HepG2 (cell line): ENCODE data around the gene WNT4. TPM values are rescaled to one million over a fixed set of nuclear protein-coding genes. Genes with fewer than 3 reads are reported as not detected.

ENCODE experiments used
- ATAC-seq: fragments of 200-7000 bp; cut with Tn5 transposase; 3 replicates; pipeline ENCODE4 v1.9.1; 2020; ENCODE audit warnings: mild to moderate bottlenecking, moderate library complexity
- BruUV-seq: library from RNA; stranded (reverse); fragments of 400-500 nt; replicated peaks from 2 replicates; lab custom pipeline; 2021; lab: Mats Ljungman, UMichigan
- CTCF ChIA-PET: fragments of 300-600 bp; formaldehyde crosslinking; extraction: SDS; loops from one replicate; lab custom pipeline; 2021; ENCODE audit warnings: low total read pairs, inconsistent platforms, low intra/inter-chr PET ratio; lab: Yijun Ruan, JAX
- POLR2A ChIA-PET: fragments of 350-600 bp; sonication (Branson Sonifier 250); formaldehyde crosslinking; loops from one replicate; lab custom pipeline; 2020; ENCODE audit warnings: antibody characterized with exemption, inconsistent platforms; lab: Yijun Ruan, JAX
- DNase-seq: peaks from one replicate; pipeline ENCODE4 v3.0.0-alpha.2; 2015; ENCODE audit warnings: low spot score
- FAIRE-seq: peaks from 3 replicates; lab custom pipeline; 2011; peaks lifted over from hg19 to GRCh38; lab: Jason Lieb, UNC
- H2AFZ ChIP-seq: one replicate; pipeline ENCODE4 v1.6.1; 2011; ENCODE audit warnings: low read length, inconsistent platforms
- H3K27ac ChIP-seq: fragments of 300-600 bp; 3 replicates; pipeline ENCODE4 v1.8.0; 2011; ENCODE audit warnings: mixed run types, mild to moderate bottlenecking, mixed read lengths, low read length, inconsistent platforms; ENCODE audit not compliant: insufficient read depth; ENCODE audit errors: extremely low read length
- H3K27me3 ChIP-seq, 2 experiments: fragments of 200-600 bp in 1 of 2; 2 replicates in 1 of 2; 3 replicates in 1 of 2; pipeline versions ENCODE4 v1.6.0 to v1.8.0; 2011; ENCODE audit warnings: low read length in 2 of 2, mild to moderate bottlenecking in 2 of 2, moderate library complexity in 2 of 2, inconsistent platforms in 1 of 2; ENCODE audit not compliant: insufficient read depth in 2 of 2, control insufficient read depth in 1 of 2
- H3K36me3 ChIP-seq, 2 experiments: fragments of 200-600 bp in 1 of 2; replicated peaks in 1 of 2; 2 replicates in 1 of 2; 3 replicates in 1 of 2; pipeline versions ENCODE4 v1.5.1 to v1.8.0; 2011; ENCODE audit warnings: low read length in 2 of 2, inconsistent platforms in 1 of 2; ENCODE audit not compliant: insufficient read depth in 2 of 2, control insufficient read depth in 1 of 2
- H3K4me1 ChIP-seq: 2 replicates; pipeline ENCODE4 v1.5.1; 2012; ENCODE audit warnings: low read length, inconsistent platforms; ENCODE audit not compliant: insufficient read depth
- H3K4me2 ChIP-seq: 2 replicates; pipeline ENCODE4 v1.6.0; 2011; ENCODE audit warnings: low read depth, low read length, inconsistent platforms
- H3K4me3 ChIP-seq, 3 experiments: fragments of 200-600 bp in 1 of 3; sonication (generic), shearing (Covaris generic) in 1 of 3; replicated peaks in 1 of 3; 2 replicates each; pipeline ENCODE4 v1.5.1; 2011 to 2016; ENCODE audit warnings: low read length in 3 of 3, inconsistent platforms in 2 of 3, low read depth in 2 of 3, mild to moderate bottlenecking in 2 of 3, control low read depth in 1 of 3, mixed read lengths in 1 of 3; ENCODE audit not compliant: insufficient read depth in 1 of 3
- H3K79me2 ChIP-seq: one replicate; pipeline ENCODE4 v1.6.1; 2011; ENCODE audit warnings: low read length, inconsistent platforms; ENCODE audit not compliant: insufficient read depth
- H3K9ac ChIP-seq: 2 replicates; pipeline ENCODE4 v1.6.0; 2011; ENCODE audit warnings: mild to moderate bottlenecking, low read depth, low read length, inconsistent platforms; ENCODE audit not compliant: insufficient read depth
- H3K9me3 ChIP-seq: 2 replicates; pipeline ENCODE4 v1.5.1; 2012; ENCODE audit warnings: mild to moderate bottlenecking, low read length
- H4K20me1 ChIP-seq: 2 replicates; pipeline ENCODE4 v1.6.0; 2011; ENCODE audit warnings: inconsistent platforms, mild to moderate bottlenecking, low read length, moderate library complexity; ENCODE audit not compliant: insufficient read depth
- SAP130 ChIP-seq: IDR thresholded peaks from 2 replicates; pipeline ENCODE4 v1.6.1; 2016; ENCODE audit warnings: low read depth
- STAG1 ChIP-seq: sonication (generic); formaldehyde crosslinking; IDR thresholded peaks from 2 replicates; pipeline ENCODE4 v1.4.0; 2020; ENCODE audit warnings: missing genetic modification reagents
- ZNF101 ChIP-seq: sonication (generic); formaldehyde crosslinking; IDR thresholded peaks from 2 replicates; pipeline ENCODE4 v1.4.0; 2020; ENCODE audit warnings: mild to moderate bottlenecking, low read depth, missing genetic modification reagents, borderline replicate concordance
- WGBS: methylation state at CpG from one replicate; pipeline ENCODE4 v1.1.6; 2017; ENCODE audit warnings: low lambda C conversion rate; 5-methylcytosine and 5-hydroxymethylcytosine counted together
- in situ Hi-C: cut with HindIII; loops from 2 replicates; pipeline ENCODE4 v1.10.0; 2017; ENCODE audit warnings: low pct_unique_long_range_greater_than_20kb; ENCODE audit not compliant: extremely low pct_ligation_motif_present
- intact Hi-C: fragments of 100-400 bp; cut with micrococcal nuclease; formaldehyde crosslinking; loops from one replicate; pipeline ENCODE4 v1.10.0; 2022; ENCODE audit not compliant: unreplicated experiment
- polyA plus RNA-seq, 8 experiments: library from polyadenylated mRNA; depleted of rRNA in 3 of 8; stranded (reverse) in 7 of 8; unstranded in 1 of 8; fragments of >200 nt; fragmentation: Illumina TruSeq in 4 of 8; extraction: Trizol in 4 of 8; gene quantifications; 2 replicates each; pipeline versions ENCODE4 v1.2.1 to v1.2.3, GENCODE V29; 2011 to 2016; ENCODE audit warnings: low read depth in 4 of 8, missing spikeins in 1 of 8, mixed read lengths in 1 of 8; ENCODE audit not compliant: insufficient read depth in 1 of 8
- total RNA-seq, 5 experiments: library from RNA; depleted of rRNA; stranded (reverse); fragments of >200 nt; fragmentation: Illumina TruSeq; extraction: Trizol; gene quantifications; 2 replicates each; pipeline ENCODE4 v1.2.3, GENCODE V29; 2016; ENCODE audit warnings: low read depth in 1 of 5
- TF ChIP-seq, protein P1 (sequence below): sonication (generic); formaldehyde crosslinking; conservative IDR thresholded peaks from 2 replicates; pipeline ENCODE4 v1.8.0; 2022; ENCODE audit warnings: missing genetic modification reagents
- TF ChIP-seq, protein P2 (sequence below), 2 experiments: fragments of 450-650 bp in 1 of 2; sonication (generic) in 1 of 2; formaldehyde crosslinking in 1 of 2; IDR thresholded peaks; 2 replicates each; pipeline versions ENCODE4 v1.6.1 to v1.8.0; 2016 to 2022; ENCODE audit warnings: antibody characterized with exemption in 1 of 2, mild to moderate bottlenecking in 1 of 2, missing genetic modification reagents in 1 of 2
- TF ChIP-seq, protein P3 (sequence below): sonication (generic); formaldehyde crosslinking; IDR thresholded peaks from 2 replicates; pipeline ENCODE4 v1.4.0; 2020; ENCODE audit warnings: mild to moderate bottlenecking, missing genetic modification reagents
- TF ChIP-seq, protein P4 (sequence below): sonication (generic); formaldehyde crosslinking; IDR thresholded peaks from 2 replicates; pipeline ENCODE4 v1.4.0; 2020; ENCODE audit warnings: mild to moderate bottlenecking, missing genetic modification reagents

WNT4 gene
- total and polyA plus RNA-seq, 2 of the 13 experiments (the other 11 are each of a cell fraction or from before 2014, with no cell fraction given): not detected

DNA sequence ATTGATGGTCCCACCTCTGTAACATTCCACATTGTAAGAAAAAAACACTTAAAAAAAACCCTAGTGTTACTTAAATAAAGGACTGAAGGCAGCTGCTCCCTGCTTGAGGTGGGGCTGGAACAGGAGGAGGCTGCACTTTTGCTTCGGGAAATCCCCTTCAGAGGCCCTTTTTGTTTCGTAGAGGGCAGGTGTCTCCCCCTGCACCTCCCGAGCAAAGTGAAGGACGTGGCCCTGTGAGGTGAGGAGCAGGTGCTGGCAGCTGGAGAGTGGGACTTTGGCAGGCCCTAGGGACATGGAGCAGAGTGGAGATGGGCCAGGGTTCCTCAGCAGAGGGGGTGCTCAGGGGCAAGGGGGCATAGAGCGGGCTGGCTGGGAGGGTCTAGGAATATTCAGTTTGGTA lies 33.4 kb upstream of the WNT4 start:
- Histone ChIP-seq H3K27me3 (peaks cover 3 to 49% of the 10 kb centered on the region in 2 experiments; a peak in 4 of 5 replicates), H3K79me2 (no peaks in the 10 kb centered on the region), H3K9me3 (no peaks in the 10 kb centered on the region), H3K9ac (no peak overlapping the region), H2AFZ (no peak overlapping the region), H3K4me1 (no peaks in the 10 kb centered on the region), H3K4me3 (no peak overlapping the region), H3K4me2 (no peak overlapping the region), H4K20me1 (no peaks in the 10 kb centered on the region), H3K36me3 (no peaks in the 10 kb centered on the region), H3K27ac (no peak overlapping the region)
- DNase-seq (no peak), FAIRE-seq (no peak), ATAC-seq (no peak)
- intact Hi-C loops (no loop called here), in situ Hi-C loops (no loop called here)
- BruUV-seq: no TSS peak
- 0% methylated on average over 5 of the region's 5 CpGs for WGBS
- CTCF ChIA-PET: no interaction called here
- POLR2A ChIA-PET: no interaction called here
- TF ChIP-seq, protein P1, sequence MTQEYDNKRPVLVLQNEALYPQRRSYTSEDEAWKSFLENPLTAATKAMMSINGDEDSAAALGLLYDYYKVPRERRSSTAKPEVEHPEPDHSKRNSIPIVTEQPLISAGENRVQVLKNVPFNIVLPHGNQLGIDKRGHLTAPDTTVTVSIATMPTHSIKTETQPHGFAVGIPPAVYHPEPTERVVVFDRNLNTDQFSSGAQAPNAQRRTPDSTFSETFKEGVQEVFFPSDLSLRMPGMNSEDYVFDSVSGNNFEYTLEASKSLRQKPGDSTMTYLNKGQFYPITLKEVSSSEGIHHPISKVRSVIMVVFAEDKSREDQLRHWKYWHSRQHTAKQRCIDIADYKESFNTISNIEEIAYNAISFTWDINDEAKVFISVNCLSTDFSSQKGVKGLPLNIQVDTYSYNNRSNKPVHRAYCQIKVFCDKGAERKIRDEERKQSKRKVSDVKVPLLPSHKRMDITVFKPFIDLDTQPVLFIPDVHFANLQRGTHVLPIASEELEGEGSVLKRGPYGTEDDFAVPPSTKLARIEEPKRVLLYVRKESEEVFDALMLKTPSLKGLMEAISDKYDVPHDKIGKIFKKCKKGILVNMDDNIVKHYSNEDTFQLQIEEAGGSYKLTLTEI: no peak
- TF ChIP-seq, protein P2, sequence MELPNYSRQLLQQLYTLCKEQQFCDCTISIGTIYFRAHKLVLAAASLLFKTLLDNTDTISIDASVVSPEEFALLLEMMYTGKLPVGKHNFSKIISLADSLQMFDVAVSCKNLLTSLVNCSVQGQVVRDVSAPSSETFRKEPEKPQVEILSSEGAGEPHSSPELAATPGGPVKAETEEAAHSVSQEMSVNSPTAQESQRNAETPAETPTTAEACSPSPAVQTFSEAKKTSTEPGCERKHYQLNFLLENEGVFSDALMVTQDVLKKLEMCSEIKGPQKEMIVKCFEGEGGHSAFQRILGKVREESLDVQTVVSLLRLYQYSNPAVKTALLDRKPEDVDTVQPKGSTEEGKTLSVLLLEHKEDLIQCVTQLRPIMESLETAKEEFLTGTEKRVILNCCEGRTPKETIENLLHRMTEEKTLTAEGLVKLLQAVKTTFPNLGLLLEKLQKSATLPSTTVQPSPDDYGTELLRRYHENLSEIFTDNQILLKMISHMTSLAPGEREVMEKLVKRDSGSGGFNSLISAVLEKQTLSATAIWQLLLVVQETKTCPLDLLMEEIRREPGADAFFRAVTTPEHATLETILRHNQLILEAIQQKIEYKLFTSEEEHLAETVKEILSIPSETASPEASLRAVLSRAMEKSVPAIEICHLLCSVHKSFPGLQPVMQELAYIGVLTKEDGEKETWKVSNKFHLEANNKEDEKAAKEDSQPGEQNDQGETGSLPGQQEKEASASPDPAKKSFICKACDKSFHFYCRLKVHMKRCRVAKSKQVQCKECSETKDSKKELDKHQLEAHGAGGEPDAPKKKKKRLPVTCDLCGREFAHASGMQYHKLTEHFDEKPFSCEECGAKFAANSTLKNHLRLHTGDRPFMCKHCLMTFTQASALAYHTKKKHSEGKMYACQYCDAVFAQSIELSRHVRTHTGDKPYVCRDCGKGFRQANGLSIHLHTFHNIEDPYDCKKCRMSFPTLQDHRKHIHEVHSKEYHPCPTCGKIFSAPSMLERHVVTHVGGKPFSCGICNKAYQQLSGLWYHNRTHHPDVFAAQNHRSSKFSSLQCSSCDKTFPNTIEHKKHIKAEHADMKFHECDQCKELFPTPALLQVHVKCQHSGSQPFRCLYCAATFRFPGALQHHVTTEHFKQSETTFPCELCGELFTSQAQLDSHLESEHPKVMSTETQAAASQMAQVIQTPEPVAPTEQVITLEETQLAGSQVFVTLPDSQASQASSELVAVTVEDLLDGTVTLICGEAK (IDR thresholded peaks at IDR 0.05): no peak
- TF ChIP-seq, protein P2 (CRISPR knock-in tag; IDR thresholded peaks at IDR 0.05): no peak
- TF ChIP-seq, protein P3, sequence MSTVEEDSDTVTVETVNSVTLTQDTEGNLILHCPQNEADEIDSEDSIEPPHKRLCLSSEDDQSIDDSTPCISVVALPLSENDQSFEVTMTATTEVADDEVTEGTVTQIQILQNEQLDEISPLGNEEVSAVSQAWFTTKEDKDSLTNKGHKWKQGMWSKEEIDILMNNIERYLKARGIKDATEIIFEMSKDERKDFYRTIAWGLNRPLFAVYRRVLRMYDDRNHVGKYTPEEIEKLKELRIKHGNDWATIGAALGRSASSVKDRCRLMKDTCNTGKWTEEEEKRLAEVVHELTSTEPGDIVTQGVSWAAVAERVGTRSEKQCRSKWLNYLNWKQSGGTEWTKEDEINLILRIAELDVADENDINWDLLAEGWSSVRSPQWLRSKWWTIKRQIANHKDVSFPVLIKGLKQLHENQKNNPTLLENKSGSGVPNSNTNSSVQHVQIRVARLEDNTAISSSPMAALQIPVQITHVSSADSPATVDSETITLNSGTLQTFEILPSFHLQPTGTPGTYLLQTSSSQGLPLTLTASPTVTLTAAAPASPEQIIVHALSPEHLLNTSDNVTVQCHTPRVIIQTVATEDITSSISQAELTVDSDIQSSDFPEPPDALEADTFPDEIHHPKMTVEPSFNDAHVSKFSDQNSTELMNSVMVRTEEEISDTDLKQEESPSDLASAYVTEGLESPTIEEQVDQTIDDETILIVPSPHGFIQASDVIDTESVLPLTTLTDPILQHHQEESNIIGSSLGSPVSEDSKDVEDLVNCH (CRISPR knock-in tag): no peak
- TF ChIP-seq STAG1 (CRISPR knock-in tag) (no peak), ZNF101 (CRISPR knock-in tag) (no peak), SAP130 (CRISPR knock-in tag) (no peak)
- TF ChIP-seq, protein P4, sequence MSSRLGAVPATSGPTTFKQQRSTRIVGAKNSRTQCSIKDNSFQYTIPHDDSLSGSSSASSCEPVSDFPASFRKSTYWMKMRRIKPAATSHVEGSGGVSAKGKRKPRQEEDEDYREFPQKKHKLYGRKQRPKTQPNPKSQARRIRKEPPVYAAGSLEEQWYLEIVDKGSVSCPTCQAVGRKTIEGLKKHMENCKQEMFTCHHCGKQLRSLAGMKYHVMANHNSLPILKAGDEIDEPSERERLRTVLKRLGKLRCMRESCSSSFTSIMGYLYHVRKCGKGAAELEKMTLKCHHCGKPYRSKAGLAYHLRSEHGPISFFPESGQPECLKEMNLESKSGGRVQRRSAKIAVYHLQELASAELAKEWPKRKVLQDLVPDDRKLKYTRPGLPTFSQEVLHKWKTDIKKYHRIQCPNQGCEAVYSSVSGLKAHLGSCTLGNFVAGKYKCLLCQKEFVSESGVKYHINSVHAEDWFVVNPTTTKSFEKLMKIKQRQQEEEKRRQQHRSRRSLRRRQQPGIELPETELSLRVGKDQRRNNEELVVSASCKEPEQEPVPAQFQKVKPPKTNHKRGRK (CRISPR knock-in tag): no peak
